GM21381 (cell line): Measurements from ENCODE around the gene CENPF.
A peak's percentile ranks its signal among the peaks of the same experiment; 100 is the strongest.
"Not testable (repeated sequence)": the region's sequence is repeated elsewhere in the genome, so short reads cannot be mapped to it uniquely, and the experiment has no call there.

Experiments used
- ATAC-seq: cut with Tn5 transposase; IDR thresholded peaks from one replicate; pipeline ENCODE4 v1.9.1; 2021; ENCODE audit warnings: mild to moderate bottlenecking, moderate library complexity; ENCODE audit not compliant: unreplicated experiment

CENPF gene

GRCh38 chr1:214602764-214603657 is at the start of gene CENPF:
CENPF (plus strand) TSS chr1:214603195; CDS start chr1:214613755, 10,560 bp downstream.
- ATAC-seq = peak; percentile 98

GRCh38 chr1:214557952-214558735 is 44.9 kb upstream of the CENPF start:
- ATAC-seq = no peak

GRCh38 chr1:214563881-214564280 is 39.1 kb upstream of the CENPF start:
- no peak for ATAC-seq

GRCh38 chr1:214565310-214565709 is 37.7 kb upstream of the CENPF start:
- no peak for ATAC-seq

GRCh38 chr1:214566158-214567104 is 36.6 kb upstream of the CENPF start:
- ATAC-seq = no peak

- ATAC-seq = no peak
Observed at GRCh38 chr1:214567481-214567980, 35.5 kb upstream of the CENPF start.

- ATAC-seq = no peak
Observed at GRCh38 chr1:214568328-214568727, 34.7 kb upstream of the CENPF start.

GRCh38 chr1:214569357-214570004 is 33.5 kb upstream of the CENPF start:
- no peak for ATAC-seq

- no peak for ATAC-seq
Observed at GRCh38 chr1:214570442-214570841, 32.6 kb upstream of the CENPF start.

- ATAC-seq = no peak
Observed at GRCh38 chr1:214571281-214571680, 31.7 kb upstream of the CENPF start.

GRCh38 chr1:214573386-214574318 is 29.3 kb upstream of the CENPF start:
- ATAC-seq = no peak

- ATAC-seq = no peak
Observed at GRCh38 chr1:214574598-214575411, 28.2 kb upstream of the CENPF start.

- ATAC-seq = not testable (repeated sequence)
Observed at GRCh38 chr1:214576120-214576519, 26.9 kb upstream of the CENPF start.

- no peak for ATAC-seq
Observed at GRCh38 chr1:214579183-214579582, 23.8 kb upstream of the CENPF start.

GRCh38 chr1:214581785-214582184 is 21.2 kb upstream of the CENPF start:
- no peak for ATAC-seq

GRCh38 chr1:214582289-214582891 is 20.6 kb upstream of the CENPF start:
- ATAC-seq = no peak

- no peak for ATAC-seq
Observed at GRCh38 chr1:214583113-214583512, 19.9 kb upstream of the CENPF start.
